HG03280 (cell line): ENCODE results near the gene TYW3.

Source experiments
- ATAC-seq: cut with Tn5 transposase; IDR thresholded peaks from one replicate; pipeline ENCODE4 v1.9.1; 2021; ENCODE audit warnings: mild to moderate bottlenecking, moderate library complexity; ENCODE audit not compliant: unreplicated experiment

The TYW3 gene, protein sequence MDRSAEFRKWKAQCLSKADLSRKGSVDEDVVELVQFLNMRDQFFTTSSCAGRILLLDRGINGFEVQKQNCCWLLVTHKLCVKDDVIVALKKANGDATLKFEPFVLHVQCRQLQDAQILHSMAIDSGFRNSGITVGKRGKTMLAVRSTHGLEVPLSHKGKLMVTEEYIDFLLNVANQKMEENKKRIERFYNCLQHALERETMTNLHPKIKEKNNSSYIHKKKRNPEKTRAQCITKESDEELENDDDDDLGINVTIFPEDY

DNA sequence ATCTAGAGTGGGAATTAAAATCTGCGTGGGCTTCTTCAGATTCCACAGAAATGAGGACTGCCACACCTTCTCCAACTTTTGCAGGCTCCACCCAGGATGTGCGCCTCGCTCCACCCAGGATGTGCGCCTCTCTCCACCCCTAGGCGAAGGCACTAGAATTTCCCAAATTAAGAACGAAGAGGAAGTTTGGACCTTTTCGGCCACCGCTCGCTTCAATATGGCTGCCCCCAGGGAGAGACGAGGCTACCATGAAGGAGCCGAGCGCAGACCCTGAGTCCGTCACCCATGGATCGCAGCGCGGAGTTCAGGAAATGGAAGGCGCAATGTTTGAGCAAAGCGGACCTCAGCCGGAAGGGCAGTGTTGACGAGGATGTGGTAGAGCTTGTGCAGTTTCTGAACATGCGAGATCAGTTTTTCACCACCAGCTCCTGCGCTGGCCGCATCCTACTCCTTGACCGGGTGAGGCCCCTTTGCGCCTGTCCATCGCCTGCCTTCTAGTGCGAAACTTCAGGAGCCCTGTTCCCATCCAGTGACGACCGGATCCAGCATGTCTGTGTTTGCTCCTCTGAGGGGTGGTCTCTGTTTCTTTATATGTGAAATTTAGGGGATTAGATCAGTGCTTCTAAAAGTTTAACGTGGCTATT, at the start of gene TYW3, which contains the start of gene CRYZ:
TSS of gene TYW3 (plus strand) at position 193 of the 644 bp plus-strand sequence. CDS start at position 286, 93 bp downstream.
TSS of gene CRYZ (minus strand) at position 91 of the 644 bp plus-strand sequence. CDS start 8,229 bp downstream, outside the sequence.
- peak; percentile 73 for ATAC-seq

DNA sequence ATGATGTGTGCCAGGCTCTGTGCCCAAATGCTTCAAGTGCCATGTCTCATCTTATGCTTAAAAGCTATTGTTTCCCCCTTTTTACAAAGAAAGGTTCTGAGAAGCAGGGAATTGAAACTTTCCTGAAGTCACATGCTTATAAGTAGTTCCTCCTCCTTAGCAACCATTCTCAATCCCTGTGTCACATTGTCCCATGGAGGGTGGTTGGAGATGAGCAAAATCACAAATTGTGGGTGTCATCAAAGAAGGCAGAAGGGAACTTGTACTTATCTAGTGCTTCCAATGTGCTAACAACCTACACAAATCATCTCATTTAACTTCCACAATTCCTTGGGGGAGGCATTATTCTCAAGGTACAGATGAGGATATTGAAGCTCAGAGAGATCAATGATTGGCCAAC, 49.3 kb upstream of the TYW3 start:
- ATAC-seq: no peak

DNA sequence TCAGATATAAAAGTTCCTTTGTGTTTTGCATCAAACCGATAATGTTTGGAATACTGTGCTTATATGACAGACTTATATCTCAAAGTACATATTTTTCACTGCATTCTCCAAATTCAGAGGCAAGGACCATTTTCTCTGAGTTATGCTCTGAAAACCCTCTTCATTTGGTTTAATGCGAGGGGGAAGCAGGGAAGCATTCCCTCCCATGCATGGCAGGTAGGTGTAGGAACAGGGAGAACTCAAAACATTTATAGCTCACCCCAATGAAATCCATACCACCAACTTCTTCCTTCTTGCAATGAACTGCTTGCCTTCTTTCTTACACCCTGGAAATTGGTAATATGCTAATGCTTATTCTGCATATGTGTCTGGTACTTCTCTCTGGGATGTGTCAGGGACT, 48.7 kb upstream of the TYW3 start:
- ATAC-seq: no peak

DNA sequence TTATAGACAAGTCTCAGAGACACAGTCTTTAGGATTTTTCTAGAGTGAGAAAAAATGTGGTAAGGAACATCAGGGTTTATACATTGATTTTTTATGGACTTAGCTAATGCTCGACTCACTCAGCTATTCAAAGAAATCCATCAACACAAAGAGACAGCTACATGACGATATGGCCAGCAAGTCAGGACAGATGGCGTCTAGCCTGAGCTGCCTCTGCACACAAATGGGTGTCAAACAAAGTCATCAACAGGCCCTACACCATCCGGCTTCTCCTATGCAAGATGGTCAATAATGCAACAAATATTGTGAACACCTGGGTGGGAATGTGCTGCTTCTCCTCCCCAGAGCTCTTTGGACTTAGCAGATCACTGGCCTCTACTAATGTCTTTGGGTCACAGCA, 46.0 kb upstream of the TYW3 start:
- no peak for ATAC-seq

DNA sequence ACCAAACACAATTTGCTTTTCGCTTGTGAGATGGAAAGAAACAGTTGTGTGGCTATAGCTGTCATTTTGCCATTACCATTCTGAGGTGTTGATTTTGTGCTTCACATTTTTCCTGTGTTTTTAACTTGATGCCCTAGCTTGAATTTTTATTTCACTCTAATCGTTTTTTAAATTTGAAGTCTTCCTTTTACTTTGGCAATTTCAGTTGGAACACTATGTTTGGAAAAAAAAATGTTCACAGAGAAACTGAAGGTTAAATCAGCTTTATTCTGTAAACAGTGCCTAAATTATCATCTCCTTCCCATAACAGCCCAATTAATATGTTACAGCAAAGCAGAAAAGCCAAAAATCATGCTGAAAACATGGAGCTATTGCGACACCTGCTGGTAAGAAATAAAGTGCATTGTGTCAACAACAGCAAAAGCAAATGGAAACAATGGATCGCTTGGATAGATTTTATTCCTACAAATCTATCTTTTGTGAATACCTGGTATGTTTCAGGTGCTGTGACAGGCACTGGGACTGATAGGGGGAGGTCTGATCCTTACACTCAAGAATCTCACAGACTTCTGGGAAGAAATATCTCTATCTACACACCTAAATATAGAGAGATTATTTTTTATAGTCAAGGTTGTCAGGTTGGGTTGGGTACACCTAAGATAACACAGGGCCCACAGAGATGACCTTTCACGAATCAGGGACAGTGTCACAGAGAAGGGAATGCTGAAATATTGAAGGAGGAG, 43.2 kb upstream of the TYW3 start:
- no peak for ATAC-seq

DNA sequence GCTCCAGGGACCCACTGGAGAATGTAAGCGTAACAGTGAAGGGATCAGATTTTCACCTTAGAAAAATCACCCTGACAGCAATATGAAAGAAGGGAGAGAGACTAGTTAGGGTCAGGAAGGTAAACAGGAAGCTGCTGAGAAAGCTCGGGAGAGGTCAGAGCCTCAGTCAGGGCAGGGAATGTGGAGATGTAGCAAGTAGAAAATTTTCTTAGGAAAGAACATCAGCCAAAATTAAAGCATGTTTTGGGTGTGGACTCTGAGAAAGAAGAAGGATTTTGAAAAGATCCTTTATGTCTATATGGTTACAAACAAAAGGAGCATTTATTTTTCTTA, 42.6 kb upstream of the TYW3 start:
- ATAC-seq: no peak

DNA sequence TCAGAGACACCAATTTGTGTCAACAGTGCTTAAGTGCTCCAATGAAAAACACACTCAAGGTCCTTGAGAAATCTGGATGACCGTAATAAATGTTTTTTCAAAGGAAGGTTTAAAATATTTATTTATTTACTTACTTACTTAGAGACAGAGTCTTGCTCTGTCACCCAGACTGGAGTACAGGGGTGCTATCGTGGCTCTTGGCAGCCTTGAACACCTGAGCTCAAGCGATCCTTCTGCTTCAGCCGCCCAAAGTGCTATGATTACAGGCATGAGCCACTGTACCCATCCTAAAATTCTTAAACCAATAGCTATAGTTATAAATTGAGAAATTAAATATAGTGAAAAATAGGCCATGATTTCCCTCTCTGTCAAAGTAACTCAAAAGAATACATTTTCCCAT, 42.0 kb upstream of the TYW3 start:
- ATAC-seq: no peak

DNA sequence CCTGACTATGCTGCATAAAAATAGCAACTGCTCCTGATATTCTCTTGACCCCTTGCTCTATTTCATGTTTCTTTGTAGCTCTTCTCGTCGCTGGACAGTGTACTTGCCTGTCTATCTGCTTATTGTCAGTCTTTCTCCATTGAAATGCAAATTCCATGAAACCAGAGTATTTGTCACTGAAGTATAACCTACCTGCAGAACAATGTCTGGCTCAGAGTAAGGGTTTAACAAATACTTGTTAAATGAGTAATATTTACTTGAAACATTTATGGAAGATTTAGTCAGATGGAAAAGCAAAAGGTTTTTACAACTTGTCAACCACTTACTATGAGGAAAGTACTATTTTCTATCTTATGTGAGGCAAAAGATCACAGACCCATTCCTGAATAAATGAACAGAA, 39.5 kb upstream of the TYW3 start:
- ATAC-seq: no peak

DNA sequence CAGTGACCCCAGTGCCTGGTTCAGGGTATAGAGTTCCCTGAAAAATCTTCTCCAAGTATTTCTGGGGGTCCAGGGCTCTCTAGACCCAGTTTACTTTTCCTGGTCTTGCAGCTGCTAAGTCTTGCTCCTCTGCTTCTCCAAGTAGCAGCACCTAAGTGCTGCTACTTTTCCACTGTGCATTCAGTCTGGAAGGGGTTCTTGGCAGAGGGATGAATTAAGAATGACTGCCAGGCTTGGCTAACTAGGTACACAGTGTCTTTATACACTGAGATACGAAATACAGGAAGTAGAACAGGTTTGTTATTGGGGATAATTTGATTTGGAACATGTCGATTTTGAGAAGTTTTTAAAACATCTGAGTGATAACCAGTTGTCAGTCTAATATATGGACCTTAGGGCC, 35.1 kb upstream of the TYW3 start:
- no peak for ATAC-seq

DNA sequence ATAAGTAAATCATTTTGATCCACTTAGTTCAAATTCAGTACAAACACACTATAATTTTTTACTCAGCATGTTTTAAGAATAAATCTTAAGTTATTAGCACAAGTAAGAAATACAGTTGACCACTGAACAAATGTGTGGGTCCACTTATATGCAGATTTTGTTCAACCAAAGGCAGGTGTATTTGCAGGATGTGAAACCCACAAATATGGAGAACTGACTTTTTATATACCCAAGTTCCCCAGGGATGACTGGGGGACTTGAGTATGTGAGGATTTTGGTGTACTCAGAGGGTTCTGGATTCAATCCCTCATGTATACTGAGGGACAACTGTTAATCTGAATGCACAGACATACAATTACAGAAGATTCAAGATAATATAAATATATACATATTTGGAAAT, 33.6 kb upstream of the TYW3 start:
- ATAC-seq: no peak

DNA sequence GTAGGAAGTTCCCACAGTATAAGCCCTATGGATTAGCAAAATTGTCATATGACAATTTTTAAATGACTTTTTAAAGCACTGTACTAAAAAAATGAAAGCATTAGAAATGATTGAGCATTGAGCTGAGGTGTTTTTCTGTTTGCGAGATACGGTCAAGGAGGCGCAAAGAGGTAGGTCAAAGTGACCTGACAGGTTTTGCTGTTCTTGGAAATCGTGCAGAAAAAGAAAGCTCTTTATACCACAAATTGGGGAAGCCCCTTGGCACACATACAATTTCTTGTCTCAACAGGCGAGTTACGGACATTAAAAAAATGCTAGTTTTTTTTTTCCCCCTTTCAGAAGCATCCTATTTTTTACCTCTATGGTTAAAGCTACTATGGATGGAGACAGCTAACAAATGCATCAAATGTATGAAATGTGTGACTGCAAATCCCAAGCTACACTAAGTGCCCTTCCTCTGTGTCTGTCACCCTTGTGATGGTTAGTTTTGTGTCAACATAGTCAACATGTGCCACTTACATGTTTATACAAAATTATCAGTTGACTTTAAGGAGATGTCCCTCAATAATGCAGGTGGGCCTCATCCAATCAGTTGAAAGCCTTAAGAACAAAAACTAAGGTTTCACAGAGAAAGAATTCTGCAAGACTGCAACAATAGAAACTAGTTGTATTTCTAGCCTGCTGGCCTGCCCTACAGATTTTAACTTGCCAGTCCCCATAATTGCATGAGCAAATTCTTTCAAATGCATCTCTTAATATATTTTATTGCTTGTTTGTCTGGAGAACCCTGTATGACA, 29.4 kb upstream of the TYW3 start:
- ATAC-seq: no peak

DNA sequence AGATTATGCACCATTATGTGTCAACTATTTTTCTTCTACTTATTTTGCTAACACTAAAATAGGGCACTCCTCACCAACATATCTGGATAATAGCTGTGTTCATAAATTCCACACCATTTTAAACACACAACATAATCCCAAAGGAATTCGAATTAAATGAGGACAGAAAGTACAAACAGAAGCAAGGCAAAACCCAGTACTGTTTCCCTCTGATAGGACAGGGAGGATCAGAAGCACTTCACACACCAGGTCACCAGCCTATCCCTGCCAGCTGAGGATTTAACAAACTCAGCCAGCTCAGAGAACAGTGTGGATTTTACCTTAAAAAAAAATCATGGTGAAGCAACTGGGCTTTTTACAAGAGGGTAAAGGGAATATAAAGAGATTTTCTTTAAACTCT, 20.1 kb upstream of the TYW3 start:
- no peak for ATAC-seq

DNA sequence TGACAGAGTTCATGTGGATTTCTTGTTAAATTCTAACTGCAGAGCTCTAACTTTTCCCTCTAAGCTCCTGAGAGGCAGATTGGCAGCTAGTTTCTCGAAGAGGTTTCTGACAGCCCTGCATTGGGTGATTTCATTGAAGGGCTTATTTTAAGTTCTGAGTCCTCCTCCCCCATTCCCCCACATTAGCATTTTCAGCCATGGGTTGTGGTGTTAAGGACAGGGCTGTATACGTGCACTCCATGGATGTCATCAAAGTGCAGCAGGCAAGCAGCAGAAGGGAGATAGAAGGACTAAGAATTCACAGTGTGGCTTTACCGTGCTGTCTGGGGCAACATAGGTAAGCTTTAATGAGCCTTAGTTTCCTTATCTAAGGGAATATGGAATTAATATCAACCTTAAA, 19.1 kb upstream of the TYW3 start:
- ATAC-seq: no peak

DNA sequence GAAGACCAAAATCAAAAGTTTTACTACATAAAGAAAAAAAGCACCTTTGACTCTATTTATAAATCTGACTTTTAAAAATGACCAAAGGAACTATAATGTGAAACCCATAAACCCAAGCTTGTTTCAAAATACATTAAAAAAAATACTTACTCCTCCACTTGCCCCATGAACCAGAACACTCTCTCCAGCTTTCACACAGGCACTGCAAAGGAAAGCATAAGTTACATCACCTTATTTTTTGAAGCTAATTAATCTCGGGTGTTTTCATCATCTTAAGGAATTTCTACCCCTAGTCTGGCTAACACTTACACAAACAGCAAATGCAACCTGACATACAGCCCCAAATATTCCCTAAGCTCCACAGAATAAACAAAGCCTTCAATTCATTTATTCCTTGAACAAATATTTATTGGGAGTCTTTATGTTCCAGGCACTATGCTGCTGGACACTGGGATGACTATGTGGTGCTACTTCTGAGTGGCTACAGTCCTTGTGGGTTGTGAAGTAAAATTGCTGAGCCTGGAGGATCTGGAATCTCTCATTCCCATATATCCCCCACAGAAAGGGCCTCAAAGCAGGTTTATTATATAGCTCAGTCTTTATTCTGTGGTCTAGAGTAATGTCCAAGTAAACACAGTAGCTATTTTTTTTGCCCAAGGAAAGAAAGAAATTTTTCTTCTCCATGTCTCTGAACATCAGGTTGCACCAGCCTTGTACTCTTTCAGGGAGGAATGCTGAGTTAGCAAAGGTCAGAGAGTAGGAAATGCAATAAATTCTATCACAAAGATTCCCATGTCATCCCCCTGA, 18.3 kb upstream of the TYW3 start:
- ATAC-seq: peak; percentile 57

DNA sequence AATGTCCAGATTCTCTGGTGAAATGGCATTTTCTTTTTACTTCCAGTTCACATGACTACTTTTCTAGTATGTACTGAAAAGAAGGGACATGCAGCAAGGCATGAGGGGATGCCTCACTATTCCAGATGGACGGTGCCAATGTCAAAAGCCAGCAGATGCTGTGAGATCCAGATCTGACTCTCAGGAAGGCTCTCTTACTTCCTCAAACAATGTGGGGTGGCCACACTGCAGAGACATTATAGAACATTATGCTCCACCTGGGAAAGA, 17.8 kb upstream of the TYW3 start:
- ATAC-seq: no peak

DNA sequence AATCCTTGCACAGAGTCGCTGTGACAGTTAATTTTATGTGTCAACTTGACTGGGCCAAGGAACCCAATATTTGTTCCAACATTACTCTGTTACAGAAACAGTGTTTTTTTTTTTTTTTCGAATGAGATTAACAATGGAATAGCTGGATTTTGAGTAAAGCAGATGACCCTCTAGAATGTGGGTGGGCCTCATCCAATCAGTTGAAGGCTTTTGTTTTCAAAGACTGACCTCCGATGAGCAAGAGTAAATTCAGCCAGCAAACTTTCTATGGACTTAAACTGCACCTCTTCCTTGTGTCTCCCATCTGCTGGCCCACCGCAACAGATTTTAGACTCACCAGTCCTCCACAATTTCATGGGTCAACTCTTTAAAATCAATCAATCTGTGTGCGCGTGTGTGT, 17.1 kb upstream of the TYW3 start:
- ATAC-seq: no peak

DNA sequence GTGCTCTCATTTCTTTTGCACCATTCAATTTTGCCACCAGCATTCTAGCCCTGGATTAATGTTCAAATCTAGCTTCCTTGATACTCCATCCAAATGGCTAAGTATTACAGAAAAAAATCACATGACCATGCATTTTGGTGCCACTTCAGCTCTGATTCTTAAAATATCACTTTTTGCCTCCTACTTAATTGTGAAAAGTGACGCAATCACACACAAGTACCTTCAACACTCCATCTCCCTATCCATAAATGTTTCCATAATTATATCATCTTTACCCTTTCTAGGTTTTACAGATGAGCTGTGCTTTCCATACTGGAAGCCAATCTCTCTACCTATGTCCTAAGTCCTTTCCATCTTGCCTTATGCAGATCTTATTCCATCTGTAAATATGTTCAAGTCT, 16.1 kb upstream of the TYW3 start:
- no peak for ATAC-seq

DNA sequence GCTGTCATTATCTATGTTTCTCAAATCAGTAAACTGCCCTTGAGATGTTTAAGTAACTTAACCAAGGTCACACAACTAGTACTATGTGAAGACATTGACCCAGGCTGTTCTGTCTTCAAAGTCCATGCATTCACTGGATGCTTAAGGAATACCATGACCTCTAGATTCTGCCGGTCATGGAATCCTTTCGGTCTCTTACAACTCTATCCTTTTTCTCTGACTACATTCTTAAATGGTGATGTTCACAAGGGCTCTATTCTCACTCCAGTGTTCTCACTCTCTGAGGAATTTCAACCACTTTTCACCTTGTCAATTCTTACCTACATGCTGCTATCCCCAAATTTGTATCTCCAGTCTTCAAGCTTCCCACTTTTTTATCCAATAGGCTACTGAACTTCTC, 15.3 kb upstream of the TYW3 start:
- ATAC-seq: no peak

DNA sequence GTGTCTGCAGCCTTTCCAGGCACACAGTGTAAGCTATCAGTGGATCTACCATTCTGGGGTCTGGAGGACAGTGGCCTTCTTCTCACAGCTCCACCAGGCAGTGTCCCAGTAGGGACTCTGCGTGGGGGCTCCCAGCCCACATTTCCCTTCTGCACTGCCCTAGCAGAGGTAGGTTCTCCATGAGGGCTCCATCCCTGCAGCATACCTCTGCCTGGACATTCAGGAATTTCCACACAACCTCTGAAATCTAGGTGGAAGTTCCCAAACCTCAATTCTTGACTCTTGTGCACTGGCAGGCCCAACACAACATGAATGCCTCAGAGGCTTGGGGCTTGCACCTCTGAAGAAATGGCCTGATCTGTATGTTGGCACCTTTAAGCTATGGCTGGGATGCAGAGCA, 6.9 kb upstream of the TYW3 start:
- ATAC-seq: no peak

DNA sequence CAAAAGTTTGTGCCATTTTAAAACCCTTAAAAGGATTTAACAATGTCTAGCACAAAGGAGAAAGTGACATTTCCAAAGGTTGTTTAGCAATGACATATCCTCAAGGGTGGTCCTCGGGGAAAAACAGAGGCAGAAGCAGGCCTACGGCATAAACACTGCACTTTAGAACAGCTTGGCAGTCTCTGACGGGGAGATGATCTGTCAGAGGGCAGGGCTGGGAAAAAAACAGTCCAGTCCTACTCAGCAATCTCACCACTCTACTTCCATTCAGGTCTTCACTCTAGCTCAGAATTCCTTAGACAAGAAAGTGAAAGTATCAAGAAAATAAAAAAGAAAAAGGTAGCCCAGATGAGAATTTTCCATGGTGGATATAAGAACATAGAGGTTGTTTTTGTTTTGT, 4.2 kb upstream of the TYW3 start:
- ATAC-seq: no peak
